Esophagus muscularis mucosa (tissue), 4 donors: ENCODE measurements around the gene HPF1. TPM values are rescaled to one million over a fixed set of nuclear protein-coding genes. Genes with fewer than 3 reads are reported as not detected.
"Not testable (repeated sequence)": the region's sequence is repeated elsewhere in the genome, so short reads cannot be mapped to it uniquely, and the experiment has no call there.

Experiments
- DNase-seq: peaks from one replicate; pipeline ENCODE4 v3.0.0-alpha.2; 2017; ENCODE audit errors: extremely low spot score
- H3K27ac ChIP-seq, 4 donors: fragments of 200-600 bp; sonication (generic); replicated peaks in 1 of 4; 1 replicate in 3 of 4; 2 replicates in 1 of 4; pipeline ENCODE4 v1.5.1; 2016 to 2019; ENCODE audit warnings: mild to moderate bottlenecking in 1 of 4
- H3K27me3 ChIP-seq, 4 donors: fragments of 200-600 bp; sonication (generic); one replicate each; pipeline versions ENCODE4 v1.5.1 to v1.6.0; 2016 to 2019
- H3K36me3 ChIP-seq, 4 donors: fragments of 200-600 bp; sonication (generic); one replicate each; pipeline ENCODE4 v1.5.1; 2016 to 2019
- H3K4me1 ChIP-seq, 4 donors: fragments of 200-600 bp; sonication (generic); one replicate each; pipeline ENCODE4 v1.5.1; 2016 to 2019
- H3K4me3 ChIP-seq, 4 donors: fragments of 200-600 bp; sonication (generic); 1 replicate in 2 of 4; 2 replicates in 2 of 4; pipeline ENCODE4 v1.5.1; 2016 to 2019; ENCODE audit warnings: mild to moderate bottlenecking in 4 of 4, moderate library complexity in 1 of 4
- H3K9me3 ChIP-seq, 4 donors: fragments of 200-600 bp; sonication (generic); 1 replicate in 3 of 4; 2 replicates in 1 of 4; pipeline ENCODE4 v1.5.1; 2016 to 2019
- EP300 ChIP-seq: sonication (generic); formaldehyde crosslinking; IDR thresholded peaks from one replicate; pipeline ENCODE4 v1.6.1; 2017; ENCODE audit warnings: antibody characterized with exemption
- POLR2A ChIP-seq: fragments of 450-650 bp; IDR thresholded peaks from one replicate; pipeline ENCODE4 v1.6.1; 2017; ENCODE audit warnings: antibody characterized with exemption, moderate library complexity, mild to moderate bottlenecking, low read depth
- POLR2AphosphoS5 ChIP-seq, 2 donors: sonication (generic); formaldehyde crosslinking; IDR thresholded peaks; one replicate each; pipeline ENCODE4 v1.6.1; 2017; ENCODE audit warnings: antibody characterized with exemption in 2 of 2
- WGBS: methylation state at CpG from one replicate; pipeline ENCODE4 v1.1.5; 2018; 5-methylcytosine and 5-hydroxymethylcytosine counted together
- intact Hi-C: fragments of 100-400 bp; cut with DNase I; formaldehyde crosslinking; loops from one replicate; pipeline ENCODE4 v1.15.1; 2023
- total RNA-seq, 4 donors: library from RNA; depleted of rRNA; stranded (reverse); fragments of >200 nt; gene quantifications; one replicate each; pipeline versions ENCODE4 v1.1.0 to v1.2.1, GENCODE V29; 2016
- TF ChIP-seq, protein P1 (sequence below), 3 experiments: fragments of 200-600 bp in 2 of 3; fragments of 450-650 bp in 1 of 3; sonication (generic) in 2 of 3; IDR thresholded peaks; one replicate each; pipeline ENCODE4 v1.5.1; 2017 to 2019; ENCODE audit warnings: antibody characterized with exemption in 3 of 3, mild to moderate bottlenecking in 2 of 3, moderate library complexity in 1 of 3

Gene HPF1
- total RNA-seq, 4 donors from 2014 or later: 15.2 to 33.1 (median 17.7) TPM

DNA sequence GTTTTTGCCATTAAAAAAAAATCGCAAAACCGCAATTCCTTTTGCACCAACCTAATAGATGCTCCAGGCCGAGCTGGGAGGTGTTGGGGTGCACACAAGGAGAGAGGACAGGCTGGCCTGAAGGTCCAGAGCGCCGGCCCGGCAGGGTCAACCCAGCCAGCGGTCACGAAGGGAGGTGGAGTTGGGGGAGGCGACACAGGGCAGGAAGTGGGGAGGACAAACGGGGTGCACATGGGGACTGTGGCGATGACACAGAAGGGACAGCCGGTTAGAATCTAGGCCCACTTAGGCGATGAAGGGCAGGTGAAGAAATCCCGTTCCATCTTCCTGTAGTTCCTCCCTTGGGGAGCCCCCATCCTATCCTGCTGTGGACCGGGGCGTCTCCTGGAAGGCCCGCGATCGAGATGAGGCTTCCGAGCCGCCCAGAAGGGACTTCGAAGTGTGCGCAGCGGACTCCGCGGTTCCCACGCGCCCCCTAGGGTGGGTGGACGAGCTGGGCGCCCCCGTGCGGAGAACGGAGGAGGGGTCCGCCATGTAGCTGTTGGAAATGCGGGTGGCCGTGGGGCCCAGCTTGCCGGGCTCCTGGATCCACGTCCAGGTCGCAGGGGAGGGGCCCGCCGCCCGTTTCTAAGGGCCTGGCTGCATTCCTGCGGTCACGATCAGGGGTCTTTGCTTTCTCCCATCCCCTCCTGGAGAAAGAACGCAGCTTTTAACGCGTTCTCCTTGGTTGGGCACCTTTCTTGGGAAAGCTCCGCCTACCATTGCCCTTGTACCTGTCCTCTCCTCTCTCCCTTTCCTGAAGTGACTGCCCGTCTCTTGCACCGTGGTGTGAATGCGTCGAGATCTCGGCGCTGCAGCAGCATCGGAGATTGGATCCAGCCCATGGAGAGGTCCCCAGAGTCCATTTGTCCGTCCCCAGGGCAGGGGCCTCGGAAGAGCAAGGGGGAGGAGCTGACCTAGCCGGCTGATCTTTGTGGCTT, 17.0 kb upstream of the HPF1 start:
- Histone ChIP-seq H3K27me3 (peaks cover 2 to 27% (median 7%) of the 10 kb centered on the region in 4 donors), H3K4me3 (peak overlapping the region in 3 of 4 donors; percentile 24 to 38 (median 31)), H3K9me3 (no peaks in the 10 kb centered on the region), H3K27ac (no peak overlapping the region), H3K36me3 (no peaks in the 10 kb centered on the region), H3K4me1 (peaks cover 5 to 9% (median 9%) of the 10 kb centered on the region in 4 donors)
- intact Hi-C loops: no loop called here
- TF ChIP-seq, protein P1, sequence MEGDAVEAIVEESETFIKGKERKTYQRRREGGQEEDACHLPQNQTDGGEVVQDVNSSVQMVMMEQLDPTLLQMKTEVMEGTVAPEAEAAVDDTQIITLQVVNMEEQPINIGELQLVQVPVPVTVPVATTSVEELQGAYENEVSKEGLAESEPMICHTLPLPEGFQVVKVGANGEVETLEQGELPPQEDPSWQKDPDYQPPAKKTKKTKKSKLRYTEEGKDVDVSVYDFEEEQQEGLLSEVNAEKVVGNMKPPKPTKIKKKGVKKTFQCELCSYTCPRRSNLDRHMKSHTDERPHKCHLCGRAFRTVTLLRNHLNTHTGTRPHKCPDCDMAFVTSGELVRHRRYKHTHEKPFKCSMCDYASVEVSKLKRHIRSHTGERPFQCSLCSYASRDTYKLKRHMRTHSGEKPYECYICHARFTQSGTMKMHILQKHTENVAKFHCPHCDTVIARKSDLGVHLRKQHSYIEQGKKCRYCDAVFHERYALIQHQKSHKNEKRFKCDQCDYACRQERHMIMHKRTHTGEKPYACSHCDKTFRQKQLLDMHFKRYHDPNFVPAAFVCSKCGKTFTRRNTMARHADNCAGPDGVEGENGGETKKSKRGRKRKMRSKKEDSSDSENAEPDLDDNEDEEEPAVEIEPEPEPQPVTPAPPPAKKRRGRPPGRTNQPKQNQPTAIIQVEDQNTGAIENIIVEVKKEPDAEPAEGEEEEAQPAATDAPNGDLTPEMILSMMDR (IDR thresholded peaks at IDR 0.05): peak in 1 of 3 experiments; percentile 13
- TF ChIP-seq POLR2A (no peak), EP300 (no peak)
- peak; percentile 19 for DNase-seq
- WGBS: 34% methylated on average over 32 of the region's 58 CpGs

DNA sequence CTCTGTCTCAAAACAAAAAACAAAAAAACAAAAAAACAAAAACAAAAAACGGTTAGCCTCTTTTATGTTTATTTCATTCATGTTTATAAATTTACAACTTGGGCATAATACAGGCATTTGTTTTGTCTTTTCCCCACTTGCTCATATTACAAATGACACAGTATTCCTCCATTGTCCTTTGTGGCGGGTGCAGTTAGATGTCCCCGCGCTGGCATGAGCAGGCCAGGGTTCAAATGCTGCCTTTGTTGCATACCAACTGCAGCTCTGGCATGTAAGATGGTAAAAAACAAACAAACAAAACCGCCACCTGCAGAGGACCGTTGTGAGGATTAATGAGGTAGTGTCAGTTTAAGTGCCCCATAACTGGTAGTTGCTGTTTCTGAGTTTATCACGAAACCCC, 16.1 kb upstream of the HPF1 start:
- WGBS: 92% methylated on average over 7 of the region's 7 CpGs
- peaks cover 5 to 9% (median 9%) of the 10 kb centered on the region in 4 donors for H3K4me1 ChIP-seq
- H3K4me3 ChIP-seq: no peak overlapping the region
- peaks cover 2 to 27% (median 7%) of the 10 kb centered on the region in 4 donors for H3K27me3 ChIP-seq
- H3K9me3 ChIP-seq: no peaks in the 10 kb centered on the region
- no peaks in the 10 kb centered on the region for H3K36me3 ChIP-seq
- no peak overlapping the region for H3K27ac ChIP-seq
- intact Hi-C loops: no loop called here
- TF ChIP-seq POLR2A (no peak), EP300 (no peak), POLR2AphosphoS5 (IDR thresholded peaks at IDR 0.05) (no peak)
- TF ChIP-seq, protein P1 (IDR thresholded peaks at IDR 0.05): no peak
- DNase-seq: no peak

DNA sequence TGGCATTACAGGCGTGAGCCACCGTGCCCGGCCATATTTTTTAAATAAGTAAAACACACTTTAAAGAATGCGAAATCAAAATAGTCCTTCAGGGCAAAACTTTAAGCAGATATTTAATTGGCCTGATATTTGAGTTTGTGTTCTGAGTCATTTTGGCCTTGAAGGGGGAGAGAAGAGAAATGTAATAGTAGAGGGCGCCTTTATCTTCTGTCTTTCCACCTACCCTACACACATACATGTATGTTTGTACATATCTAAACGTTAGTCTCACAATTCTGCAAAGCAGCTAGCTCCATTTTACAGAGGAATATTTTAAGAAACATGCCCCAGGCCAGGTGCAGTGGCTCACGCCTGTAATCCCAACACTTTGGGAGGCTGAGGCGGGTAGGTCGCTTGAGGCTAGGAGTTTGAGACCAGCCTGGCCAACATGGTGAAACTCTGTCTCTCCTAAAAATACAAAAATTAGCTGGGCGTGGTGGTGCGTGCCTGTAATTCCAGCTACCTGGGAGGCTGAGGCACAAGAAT, 13.9 kb upstream of the HPF1 start:
- H3K27ac ChIP-seq, H3K4me1 ChIP-seq, H3K9me3 ChIP-seq, H3K4me3 ChIP-seq, DNase-seq, H3K36me3 ChIP-seq, intact Hi-C loops: not testable (repeated sequence)
- 88% methylated on average over 11 of the region's 11 CpGs for WGBS
- peaks cover 2 to 27% (median 7%) of the 10 kb centered on the region in 4 donors for H3K27me3 ChIP-seq

DNA sequence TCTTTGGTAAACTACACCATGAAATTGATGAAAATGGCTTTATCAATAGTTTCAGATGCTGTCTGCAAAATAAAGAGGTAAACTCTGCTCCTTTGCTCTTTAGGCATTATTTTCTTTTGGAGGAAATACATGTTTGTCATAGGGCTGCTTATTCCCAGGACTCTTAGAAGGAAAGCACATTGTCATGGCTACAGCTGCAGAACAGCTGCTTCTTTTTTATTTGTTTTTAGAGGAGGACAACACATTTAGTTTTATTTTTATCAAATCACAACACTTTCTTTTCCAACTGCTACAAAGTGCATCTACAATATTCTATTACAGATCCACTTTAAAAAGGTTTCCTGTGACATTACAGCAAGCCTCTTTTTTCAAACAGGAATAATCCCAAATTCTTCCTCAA, 12.7 kb upstream of the HPF1 start:
- intact Hi-C loops: no loop called here
- DNase-seq: no peak
- no peak overlapping the region for H3K4me3 ChIP-seq
- H3K9me3 ChIP-seq: no peaks in the 10 kb centered on the region
- peaks cover 0 to 15% (median 6%) of the 10 kb centered on the region in 4 donors for H3K27me3 ChIP-seq
- TF ChIP-seq POLR2A: no peak
- no peak overlapping the region for H3K27ac ChIP-seq
- peaks cover 5 to 9% (median 9%) of the 10 kb centered on the region in 4 donors for H3K4me1 ChIP-seq
- H3K36me3 ChIP-seq: no peaks in the 10 kb centered on the region

DNA sequence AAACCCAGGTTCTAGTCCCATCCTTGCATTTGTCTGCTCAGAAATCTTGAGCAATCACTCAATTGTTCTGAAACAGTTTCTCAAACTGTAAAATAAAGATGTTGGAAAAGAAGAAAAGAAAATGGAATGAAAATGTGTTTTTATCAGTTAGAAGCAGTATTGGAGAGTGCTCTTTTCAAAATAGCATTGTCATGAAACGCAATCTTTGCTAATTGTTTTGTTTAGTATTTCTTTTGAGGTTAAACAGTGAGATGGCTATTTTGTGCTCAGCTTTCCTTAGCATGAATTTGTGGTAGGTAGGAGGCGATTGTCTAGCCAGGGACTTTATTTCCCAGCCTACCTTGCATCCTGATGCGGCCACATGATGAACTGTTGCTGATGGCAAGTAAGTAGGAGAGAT, 10.6 kb upstream of the HPF1 start:
- no peak for TF ChIP-seq POLR2A
- no peak for TF ChIP-seq POLR2AphosphoS5 (IDR thresholded peaks at IDR 0.05)
- TF ChIP-seq EP300: no peak
- TF ChIP-seq, protein P1 (IDR thresholded peaks at IDR 0.05): no peak
- H3K4me3 ChIP-seq: no peak overlapping the region
- no peak overlapping the region for H3K27ac ChIP-seq
- no peak for DNase-seq
- intact Hi-C loops: no loop called here
- H3K27me3 ChIP-seq: no peaks in the 10 kb centered on the region
- 95% methylated on average over 3 of the region's 3 CpGs for WGBS
- no peaks in the 10 kb centered on the region for H3K4me1 ChIP-seq
- no peaks in the 10 kb centered on the region for H3K9me3 ChIP-seq
- no peaks in the 10 kb centered on the region for H3K36me3 ChIP-seq
